Left lung (tissue), 10 donors: Measurements from ENCODE around the gene DNAJA2. TPM values are rescaled to one million over a fixed set of nuclear protein-coding genes. Genes with fewer than 3 reads are reported as not detected.
"Not testable (repeated sequence)": the region's sequence is repeated elsewhere in the genome, so short reads cannot be mapped to it uniquely, and the experiment has no call there.

ENCODE experiments used
- ATAC-seq: fragments of 200-7000 bp; cut with Tn5 transposase; one replicate; pipeline ENCODE4 v1.9.1; 2020; ENCODE audit warnings: moderate library complexity
- DNase-seq, 4 donors: peaks; one replicate each; pipeline ENCODE4 v3.0.0-alpha.2; 2013 to 2020
- H3K27ac ChIP-seq, 2 donors: fragments of 200-600 bp; sonication (generic) in 1 of 2; one replicate each; pipeline versions ENCODE4 v1.5.0 to v1.8.0; 2020 to 2021
- H3K27me3 ChIP-seq, 2 donors: fragments of 200-600 bp; sonication (generic) in 1 of 2; one replicate each; pipeline versions ENCODE4 v1.5.0 to v1.8.0; 2020 to 2021
- H3K36me3 ChIP-seq, 2 donors: fragments of 200-600 bp; sonication (generic) in 1 of 2; one replicate each; pipeline versions ENCODE4 v1.5.0 to v1.8.0; 2020 to 2021
- H3K4me1 ChIP-seq, 2 donors: fragments of 200-600 bp; one replicate each; pipeline ENCODE4 v1.8.0; 2021
- H3K4me3 ChIP-seq, 2 donors: fragments of 200-600 bp; sonication (generic) in 1 of 2; one replicate each; pipeline versions ENCODE4 v1.5.0 to v1.8.0; 2020 to 2021; ENCODE audit warnings: mild to moderate bottlenecking in 1 of 2
- H3K9me3 ChIP-seq, 2 donors: fragments of 200-600 bp; sonication (generic) in 1 of 2; one replicate each; pipeline versions ENCODE4 v1.5.0 to v1.8.0; 2020 to 2021
- intact Hi-C, 2 donors: fragments of 100-400 bp; cut with DNase I; formaldehyde crosslinking; loops; one replicate each; pipeline versions ENCODE4 v1.11.2 to v1.14.2; 2022
- polyA plus RNA-seq, 6 donors: library from polyadenylated mRNA; unstranded; fragments of 120-200 nt; gene quantifications; one replicate each; pipeline ENCODE4 v1.2.1, GENCODE V29; 2013; ENCODE audit not compliant: insufficient read length in 6 of 6
- total RNA-seq, 2 donors: library from RNA; stranded (reverse); fragmentation: NEBNext Ultra II Directional; extraction: Animal tissue kit (Norgen Biotek cat#: 25700); gene quantifications; one replicate each; pipeline ENCODE4 v1.2.1, GENCODE V29; 2021
- TF ChIP-seq, protein P1 (sequence below), 2 donors: fragments of 200-600 bp; sonication (generic) in 1 of 2; IDR thresholded peaks; one replicate each; pipeline versions ENCODE4 v1.5.0 to v1.8.0; 2021; ENCODE audit warnings: antibody characterized with exemption in 2 of 2
- donor health status: DM: no; HTN: yes; CAD: no.
- donor health status: DM: no; HTN: no; CAD: no.

The DNAJA2 gene
- total and polyA plus RNA-seq, 8 donors: 41.8 to 71.4 (median 67.2) TPM

DNA sequence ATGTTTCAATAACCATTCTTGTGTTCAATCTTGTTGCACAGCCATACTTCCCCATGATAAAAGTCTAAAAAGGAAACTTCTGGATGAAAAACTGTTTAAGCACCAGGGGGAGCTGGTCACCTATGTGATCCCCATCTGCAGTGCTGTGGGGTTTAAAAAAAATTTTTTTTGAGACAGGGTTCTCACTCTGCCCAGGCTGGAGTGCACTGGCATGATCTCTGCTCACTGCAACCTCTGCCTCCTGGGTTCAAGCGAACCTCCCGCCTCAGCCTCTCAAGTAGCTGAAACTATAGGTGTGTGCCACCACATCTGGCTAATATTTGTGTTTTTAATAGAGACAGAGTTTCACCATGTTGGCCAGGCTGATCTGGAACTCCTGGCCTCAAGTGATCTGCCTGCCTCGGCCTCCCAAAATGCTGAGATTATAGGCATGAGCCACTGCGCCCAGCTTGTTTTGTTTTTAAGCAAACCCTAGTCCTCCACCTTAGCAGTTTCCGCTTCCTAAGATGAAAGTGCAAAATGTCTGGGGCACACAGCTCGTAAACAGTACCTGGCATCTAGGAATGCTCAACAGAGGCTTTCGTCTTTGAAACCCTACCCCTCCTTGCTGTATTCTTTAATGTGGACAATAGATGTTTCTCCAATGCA, 25.4 kb downstream of the DNAJA2 start:
- H3K9me3 ChIP-seq: no peaks in the 10 kb centered on the region
- TF ChIP-seq, protein P1, sequence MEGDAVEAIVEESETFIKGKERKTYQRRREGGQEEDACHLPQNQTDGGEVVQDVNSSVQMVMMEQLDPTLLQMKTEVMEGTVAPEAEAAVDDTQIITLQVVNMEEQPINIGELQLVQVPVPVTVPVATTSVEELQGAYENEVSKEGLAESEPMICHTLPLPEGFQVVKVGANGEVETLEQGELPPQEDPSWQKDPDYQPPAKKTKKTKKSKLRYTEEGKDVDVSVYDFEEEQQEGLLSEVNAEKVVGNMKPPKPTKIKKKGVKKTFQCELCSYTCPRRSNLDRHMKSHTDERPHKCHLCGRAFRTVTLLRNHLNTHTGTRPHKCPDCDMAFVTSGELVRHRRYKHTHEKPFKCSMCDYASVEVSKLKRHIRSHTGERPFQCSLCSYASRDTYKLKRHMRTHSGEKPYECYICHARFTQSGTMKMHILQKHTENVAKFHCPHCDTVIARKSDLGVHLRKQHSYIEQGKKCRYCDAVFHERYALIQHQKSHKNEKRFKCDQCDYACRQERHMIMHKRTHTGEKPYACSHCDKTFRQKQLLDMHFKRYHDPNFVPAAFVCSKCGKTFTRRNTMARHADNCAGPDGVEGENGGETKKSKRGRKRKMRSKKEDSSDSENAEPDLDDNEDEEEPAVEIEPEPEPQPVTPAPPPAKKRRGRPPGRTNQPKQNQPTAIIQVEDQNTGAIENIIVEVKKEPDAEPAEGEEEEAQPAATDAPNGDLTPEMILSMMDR (IDR thresholded peaks at IDR 0.05): peak; percentile 18 to 22
- intact Hi-C loops: no loop called here
- ATAC-seq (peak; percentile 60), DNase-seq (peak in 1 of 4 donors; percentile 37)
- H3K36me3 ChIP-seq: no peaks in the 10 kb centered on the region
- no peak overlapping the region for H3K4me3 ChIP-seq
- H3K27ac ChIP-seq: no peak overlapping the region
- H3K4me1 ChIP-seq: no peaks in the 10 kb centered on the region
- H3K27me3 ChIP-seq: no peaks in the 10 kb centered on the region

DNA sequence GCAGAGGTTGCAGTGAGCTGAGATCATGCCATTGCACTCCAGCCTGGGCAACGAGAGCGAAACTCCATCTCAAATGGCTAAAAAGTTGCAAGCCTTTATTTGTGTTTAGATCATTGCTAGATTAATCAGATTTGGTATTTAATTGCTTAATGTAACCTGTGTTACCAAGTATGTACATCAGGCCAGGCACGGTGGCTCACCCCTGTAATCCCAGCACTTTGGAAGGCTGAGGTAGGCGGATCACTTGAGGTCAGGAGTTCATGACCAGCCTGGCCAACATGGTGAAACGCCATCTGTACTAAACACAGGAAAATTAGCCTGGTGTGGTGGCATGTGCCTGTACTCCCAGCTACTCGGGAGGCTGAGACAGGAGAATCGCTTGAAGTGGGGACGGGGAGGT, 28.8 kb downstream of the DNAJA2 start:
- H3K4me3 ChIP-seq, H3K27ac ChIP-seq, H3K4me1 ChIP-seq, DNase-seq, ATAC-seq, H3K36me3 ChIP-seq, H3K27me3 ChIP-seq, intact Hi-C loops, H3K9me3 ChIP-seq: not testable (repeated sequence)

DNA sequence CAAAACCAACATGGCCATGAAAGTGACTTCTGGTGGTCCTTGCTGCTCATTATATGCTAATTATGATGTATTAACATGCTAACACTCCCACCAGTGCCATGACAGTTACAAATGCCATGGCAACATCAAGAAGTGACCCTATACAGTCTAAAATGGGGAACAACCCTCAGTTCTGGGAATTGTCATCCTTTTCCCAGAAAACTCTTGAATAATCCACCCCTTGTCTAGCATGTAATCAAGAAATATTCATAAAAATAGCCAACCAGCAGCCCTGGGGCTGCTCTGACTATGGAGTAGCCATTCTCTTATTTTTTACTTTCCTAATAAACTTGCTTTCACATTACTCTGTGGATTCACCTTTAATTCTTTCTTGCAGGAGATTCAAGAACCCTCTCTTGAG, 35.9 kb downstream of the DNAJA2 start:
- TF ChIP-seq, protein P1 (IDR thresholded peaks at IDR 0.05): no peak
- no peaks in the 10 kb centered on the region for H3K27me3 ChIP-seq
- ATAC-seq (no peak), DNase-seq (no peak)
- no peaks in the 10 kb centered on the region for H3K9me3 ChIP-seq
- intact Hi-C loops: no loop called here
- H3K4me3 ChIP-seq: no peak overlapping the region
- H3K27ac ChIP-seq: no peak overlapping the region
- H3K4me1 ChIP-seq: no peaks in the 10 kb centered on the region
- H3K36me3 ChIP-seq: no peaks in the 10 kb centered on the region

DNA sequence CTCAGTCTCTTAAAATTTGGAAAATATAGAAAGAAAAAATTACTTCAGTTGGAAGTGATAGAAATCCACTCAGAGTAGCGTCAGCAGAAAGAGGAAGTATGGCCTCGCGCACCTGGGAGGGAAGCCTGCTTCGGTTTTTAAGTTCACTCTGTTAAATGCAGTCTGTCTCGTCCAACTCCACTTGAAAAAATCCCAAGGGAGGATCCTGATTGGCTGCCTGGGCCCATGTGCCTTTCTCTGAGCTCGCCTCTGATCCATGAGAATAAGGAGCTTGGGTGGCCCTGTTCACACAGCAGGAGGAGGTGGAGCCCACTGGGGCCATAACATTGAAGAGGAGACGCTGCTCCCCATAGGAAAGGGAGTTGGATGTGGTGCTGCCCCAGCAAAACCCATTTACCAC, 40.7 kb downstream of the DNAJA2 start:
- Histone ChIP-seq H3K4me3 (no peak overlapping the region), H3K36me3 (peaks cover 0 to 3% of the 10 kb centered on the region in 2 donors), H3K27me3 (no peaks in the 10 kb centered on the region), H3K4me1 (no peaks in the 10 kb centered on the region), H3K9me3 (no peaks in the 10 kb centered on the region), H3K27ac (no peak overlapping the region)
- DNase-seq (no peak), ATAC-seq (no peak)
- intact Hi-C loops: no loop called here
- TF ChIP-seq, protein P1 (IDR thresholded peaks at IDR 0.05): no peak

DNA sequence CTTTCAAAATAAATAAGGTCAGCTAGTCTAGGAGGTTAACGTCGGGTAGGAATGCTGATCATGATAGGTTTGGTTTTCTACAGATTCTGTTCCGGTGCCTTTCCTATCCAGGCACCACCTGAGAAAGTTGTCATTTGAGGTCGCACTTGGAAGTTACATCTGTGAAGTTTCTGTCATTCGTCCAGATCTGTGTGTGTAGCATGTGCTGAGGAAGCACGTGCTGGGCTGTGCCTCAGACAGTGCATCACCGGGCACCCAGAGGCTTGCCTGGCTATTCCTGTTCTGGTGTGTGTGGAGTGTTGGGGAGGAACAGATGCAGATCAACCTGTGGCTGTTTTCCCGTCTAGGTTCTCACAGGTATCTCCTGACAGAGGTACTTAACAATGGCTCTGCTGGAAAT, 42.6 kb downstream of the DNAJA2 start:
- H3K36me3 ChIP-seq: peaks cover 0 to 18% of the 10 kb centered on the region in 2 donors
- no peak overlapping the region for H3K4me3 ChIP-seq
- H3K27ac ChIP-seq: no peak overlapping the region
- H3K27me3 ChIP-seq: no peaks in the 10 kb centered on the region
- intact Hi-C loops: no loop called here
- ATAC-seq (no peak), DNase-seq (no peak)
- H3K9me3 ChIP-seq: no peaks in the 10 kb centered on the region
- TF ChIP-seq, protein P1 (IDR thresholded peaks at IDR 0.05): no peak
- H3K4me1 ChIP-seq: no peaks in the 10 kb centered on the region
